Astrocyte (in vitro differentiated cells and primary cell): ENCODE results near the gene ENPP6. TPM values are rescaled to one million over a fixed set of nuclear protein-coding genes. Genes with fewer than 3 reads are reported as not detected.
A peak's percentile ranks its signal among the peaks of the same experiment; 100 is the strongest.

ENCODE experiments used
- DNase-seq: peaks from one replicate; pipeline ENCODE4 v3.0.0-alpha.2; 2010; ENCODE audit warnings: low read depth
- FAIRE-seq: peaks from 2 replicates; lab custom pipeline; 2011; peaks lifted over from hg19 to GRCh38; lab: Jason Lieb, UNC
- H2AFZ ChIP-seq: 2 replicates; pipeline ENCODE4 v1.6.0; 2012; ENCODE audit warnings: low read depth, low read length, inconsistent platforms
- H3K27ac ChIP-seq: 2 replicates; pipeline ENCODE4 v1.5.1; 2011; ENCODE audit warnings: low read depth, low read length, inconsistent platforms
- H3K27me3 ChIP-seq: 2 replicates; pipeline ENCODE4 v1.6.0; 2011; ENCODE audit warnings: low read length, inconsistent platforms; ENCODE audit not compliant: insufficient read depth
- H3K36me3 ChIP-seq: 2 replicates; pipeline ENCODE4 v1.5.1; 2011; ENCODE audit warnings: low read length, inconsistent platforms; ENCODE audit not compliant: insufficient read depth
- H3K4me1 ChIP-seq: 2 replicates; pipeline ENCODE4 v1.5.1; 2011; ENCODE audit warnings: low read length, inconsistent platforms; ENCODE audit not compliant: insufficient read depth
- H3K4me2 ChIP-seq: 2 replicates; pipeline ENCODE4 v1.6.0; 2012; ENCODE audit warnings: low read length, inconsistent platforms
- H3K4me3 ChIP-seq: 2 replicates; pipeline ENCODE4 v1.5.1; 2011; ENCODE audit warnings: low read depth, mild to moderate bottlenecking, low read length, inconsistent platforms; ENCODE audit not compliant: insufficient read depth
- H3K79me2 ChIP-seq: 2 replicates; pipeline ENCODE4 v1.6.0; 2012; ENCODE audit warnings: mild to moderate bottlenecking, low read length, inconsistent platforms; ENCODE audit not compliant: insufficient read depth
- H3K9ac ChIP-seq: 2 replicates; pipeline ENCODE4 v1.6.0; 2012; ENCODE audit warnings: mild to moderate bottlenecking, low read length, inconsistent platforms
- H3K9me3 ChIP-seq: 2 replicates; pipeline ENCODE4 v1.5.1; 2012; ENCODE audit warnings: low read depth, mild to moderate bottlenecking, low read length, inconsistent platforms; ENCODE audit not compliant: insufficient read depth
- H4K20me1 ChIP-seq: 2 replicates; pipeline ENCODE4 v1.6.0; 2012; ENCODE audit warnings: low read length, inconsistent platforms; ENCODE audit not compliant: insufficient read depth
- H3K27ac Mint-ChIP-seq: one replicate; pipeline ENCODE4 v1.8.0; 2021; ENCODE audit warnings: mild to moderate bottlenecking, mixed read lengths; ENCODE audit not compliant: unreplicated experiment
- H3K27me3 Mint-ChIP-seq: one replicate; pipeline ENCODE4 v1.8.0; 2021; ENCODE audit warnings: low read depth, mixed read lengths; ENCODE audit not compliant: unreplicated experiment
- H3K36me3 Mint-ChIP-seq: one replicate; pipeline ENCODE4 v1.8.0; 2021; ENCODE audit warnings: low read depth, mixed read lengths; ENCODE audit not compliant: unreplicated experiment
- H3K4me1 Mint-ChIP-seq: one replicate; pipeline ENCODE4 v1.8.0; 2021; ENCODE audit warnings: low read depth, mixed read lengths; ENCODE audit not compliant: unreplicated experiment
- H3K4me3 Mint-ChIP-seq: one replicate; pipeline ENCODE4 v1.8.0; 2021; ENCODE audit warnings: mild to moderate bottlenecking, moderate library complexity, mixed read lengths; ENCODE audit not compliant: unreplicated experiment
- H3K9me3 Mint-ChIP-seq: one replicate; pipeline ENCODE4 v1.8.0; 2021; ENCODE audit warnings: mild to moderate bottlenecking, mixed read lengths; ENCODE audit not compliant: unreplicated experiment
- EZH2 ChIP-seq: IDR thresholded peaks from 2 replicates; pipeline ENCODE4 v1.6.1; 2012; ENCODE audit warnings: mild to moderate bottlenecking, low read length, inconsistent platforms; ENCODE audit not compliant: insufficient read depth
- total RNA-seq: library from RNA; stranded (reverse); gene quantifications from 2 replicates; pipeline ENCODE4 v1.2.1, GENCODE V29; 2021
- TF ChIP-seq, protein P1 (sequence below): IDR thresholded peaks from 2 replicates; pipeline ENCODE4 v1.5.1; 2011; ENCODE audit warnings: low read depth, mild to moderate bottlenecking, inconsistent platforms, low read length, moderate library complexity; ENCODE audit not compliant: insufficient read depth

ENPP6 gene
- total RNA-seq, 1 donor from 2014 or later, result 0.50 TPM

DNA sequence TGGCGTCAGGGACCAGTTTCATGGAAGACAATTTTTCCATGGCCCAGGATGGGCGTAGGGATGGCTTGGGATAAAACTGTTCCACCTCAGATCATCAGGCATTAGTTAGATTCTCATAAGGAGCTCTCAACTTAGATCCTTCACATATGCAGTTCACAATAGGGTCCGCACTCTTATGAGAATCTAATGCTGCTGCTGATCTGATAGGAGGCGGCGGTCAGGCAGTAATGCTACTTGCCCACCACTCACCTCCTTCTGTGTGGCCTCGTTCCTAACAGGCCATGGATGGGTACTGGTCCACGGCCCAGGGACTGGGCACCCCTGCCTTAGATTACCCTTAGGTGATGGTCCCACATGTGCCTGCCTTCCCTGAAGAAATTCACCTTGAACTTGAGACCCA lies 28.8 kb upstream of the ENPP6 start:
- no peak for TF ChIP-seq EZH2
- TF ChIP-seq, protein P1, sequence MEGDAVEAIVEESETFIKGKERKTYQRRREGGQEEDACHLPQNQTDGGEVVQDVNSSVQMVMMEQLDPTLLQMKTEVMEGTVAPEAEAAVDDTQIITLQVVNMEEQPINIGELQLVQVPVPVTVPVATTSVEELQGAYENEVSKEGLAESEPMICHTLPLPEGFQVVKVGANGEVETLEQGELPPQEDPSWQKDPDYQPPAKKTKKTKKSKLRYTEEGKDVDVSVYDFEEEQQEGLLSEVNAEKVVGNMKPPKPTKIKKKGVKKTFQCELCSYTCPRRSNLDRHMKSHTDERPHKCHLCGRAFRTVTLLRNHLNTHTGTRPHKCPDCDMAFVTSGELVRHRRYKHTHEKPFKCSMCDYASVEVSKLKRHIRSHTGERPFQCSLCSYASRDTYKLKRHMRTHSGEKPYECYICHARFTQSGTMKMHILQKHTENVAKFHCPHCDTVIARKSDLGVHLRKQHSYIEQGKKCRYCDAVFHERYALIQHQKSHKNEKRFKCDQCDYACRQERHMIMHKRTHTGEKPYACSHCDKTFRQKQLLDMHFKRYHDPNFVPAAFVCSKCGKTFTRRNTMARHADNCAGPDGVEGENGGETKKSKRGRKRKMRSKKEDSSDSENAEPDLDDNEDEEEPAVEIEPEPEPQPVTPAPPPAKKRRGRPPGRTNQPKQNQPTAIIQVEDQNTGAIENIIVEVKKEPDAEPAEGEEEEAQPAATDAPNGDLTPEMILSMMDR, result no peak
- H3K36me3 Mint-ChIP-seq, result no peaks in the 10 kb centered on the region
- no peak overlapping the region for H3K9ac ChIP-seq
- H3K27me3 Mint-ChIP-seq, result peaks cover 5% of the 10 kb centered on the region
- H3K36me3 ChIP-seq, result no peaks in the 10 kb centered on the region
- no peaks in the 10 kb centered on the region for H3K27me3 ChIP-seq
- no peaks in the 10 kb centered on the region for H3K9me3 Mint-ChIP-seq
- no peaks in the 10 kb centered on the region for H4K20me1 ChIP-seq
- no peak overlapping the region for H3K4me3 Mint-ChIP-seq
- H3K79me2 ChIP-seq, result no peaks in the 10 kb centered on the region
- H2AFZ ChIP-seq, result no peak overlapping the region
- H3K9me3 ChIP-seq, result no peaks in the 10 kb centered on the region
- no peak for FAIRE-seq
- H3K4me1 Mint-ChIP-seq, result no peaks in the 10 kb centered on the region
- no peaks in the 10 kb centered on the region for H3K4me1 ChIP-seq
- H3K27ac ChIP-seq, result no peak overlapping the region
- no peak overlapping the region for H3K27ac Mint-ChIP-seq
- H3K4me2 ChIP-seq, result no peak overlapping the region
- no peak for DNase-seq
- no peak overlapping the region for H3K4me3 ChIP-seq

GRCh38 chr4:184238072-184238745 lies 20.5 kb upstream of the ENPP6 start:
- H2AFZ ChIP-seq, result no peak overlapping the region
- no peaks in the 10 kb centered on the region for H4K20me1 ChIP-seq
- H3K9me3 ChIP-seq, result no peaks in the 10 kb centered on the region
- no peak overlapping the region for H3K4me3 Mint-ChIP-seq
- DNase-seq, result no peak
- no peak overlapping the region for H3K27ac ChIP-seq
- peaks cover 4% of the 10 kb centered on the region for H3K27me3 Mint-ChIP-seq
- H3K4me1 ChIP-seq, result no peaks in the 10 kb centered on the region
- H3K27me3 ChIP-seq, result no peaks in the 10 kb centered on the region
- H3K4me2 ChIP-seq, result no peak overlapping the region
- no peak overlapping the region for H3K9ac ChIP-seq
- no peaks in the 10 kb centered on the region for H3K36me3 Mint-ChIP-seq
- H3K4me1 Mint-ChIP-seq, result peaks cover 10% of the 10 kb centered on the region
- H3K4me3 ChIP-seq, result no peak overlapping the region
- H3K9me3 Mint-ChIP-seq, result peaks cover 3% of the 10 kb centered on the region
- H3K79me2 ChIP-seq, result no peaks in the 10 kb centered on the region
- FAIRE-seq, result no peak
- TF ChIP-seq EZH2, result no peak
- TF ChIP-seq, protein P1, result no peak
- peak overlapping the region; percentile 6 for H3K27ac Mint-ChIP-seq
- no peaks in the 10 kb centered on the region for H3K36me3 ChIP-seq

DNA sequence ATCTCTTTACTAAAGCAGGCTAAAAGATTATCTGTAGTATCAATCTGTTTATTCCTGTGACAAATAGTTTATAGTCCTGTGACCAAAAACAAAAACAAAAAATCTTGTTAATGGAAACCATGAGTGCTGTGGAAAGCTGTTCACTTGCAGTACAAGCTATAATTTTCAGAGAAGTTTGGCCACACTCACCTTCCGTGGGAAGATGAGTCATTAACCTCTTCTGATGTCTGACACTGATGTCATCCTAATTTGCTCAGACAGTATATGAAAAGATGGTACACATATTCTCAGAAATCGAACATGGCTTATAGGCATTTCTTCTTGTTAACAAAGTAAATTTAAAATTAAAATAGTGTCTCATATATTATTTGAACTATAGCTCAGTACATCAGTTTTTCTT lies 19.9 kb upstream of the ENPP6 start:
- Histone ChIP-seq H3K4me2 (no peak overlapping the region), H3K36me3 (no peaks in the 10 kb centered on the region), H3K27ac (no peak overlapping the region), H3K9me3 (no peaks in the 10 kb centered on the region), H2AFZ (no peak overlapping the region), H3K27me3 (no peaks in the 10 kb centered on the region), H4K20me1 (no peaks in the 10 kb centered on the region), H3K4me1 (no peaks in the 10 kb centered on the region), H3K4me3 (no peak overlapping the region), H3K9ac (no peak overlapping the region), H3K79me2 (no peaks in the 10 kb centered on the region)
- peaks cover 3% of the 10 kb centered on the region for H3K9me3 Mint-ChIP-seq
- H3K27ac Mint-ChIP-seq, result peak overlapping the region; percentile 6
- no peak for FAIRE-seq
- peaks cover 10% of the 10 kb centered on the region for H3K4me1 Mint-ChIP-seq
- no peak for DNase-seq
- H3K36me3 Mint-ChIP-seq, result no peaks in the 10 kb centered on the region
- H3K27me3 Mint-ChIP-seq, result peaks cover 4% of the 10 kb centered on the region
- no peak overlapping the region for H3K4me3 Mint-ChIP-seq
- TF ChIP-seq, protein P1, result no peak
- TF ChIP-seq EZH2, result no peak
